Hematopoietic multipotent progenitor cell treated with erythropoietin and hydrocortisone succinate and interleukin-3 and kit ligand, for 15 days (in vitro differentiated cells): ENCODE data around the gene ARID1B.

Experiments
- DNase-seq: peaks from one replicate; pipeline ENCODE4 v3.0.0-alpha.2; 2015; ENCODE audit warnings: low spot score

ARID1B gene

GRCh38 chr6:156906451-156906850 lies 129.3 kb downstream of the ARID1B start:
- no peak for DNase-seq

- no peak for DNase-seq
Observed at GRCh38 chr6:156909212-156910010, 132.2 kb downstream of the ARID1B start.

GRCh38 chr6:156910011-156910334 lies 132.8 kb downstream of the ARID1B start:
- no peak for DNase-seq

GRCh38 chr6:156910938-156911337 lies 133.8 kb downstream of the ARID1B start:
- no peak for DNase-seq

- no peak for DNase-seq
Observed at GRCh38 chr6:156911581-156911980, 134.4 kb downstream of the ARID1B start.

- DNase-seq = no peak
Observed at GRCh38 chr6:156912431-156912830, 135.3 kb downstream of the ARID1B start.

GRCh38 chr6:156914181-156914580 lies 137.0 kb downstream of the ARID1B start:
- no peak for DNase-seq

- no peak for DNase-seq
Observed at GRCh38 chr6:156916130-156916801, 139.1 kb downstream of the ARID1B start.

GRCh38 chr6:156917213-156917612 lies 140.0 kb downstream of the ARID1B start:
- DNase-seq = no peak

GRCh38 chr6:156918647-156919046 lies 141.5 kb downstream of the ARID1B start:
- no peak for DNase-seq

GRCh38 chr6:156919370-156919769 lies 142.2 kb downstream of the ARID1B start:
- DNase-seq = no peak

- DNase-seq = no peak
Observed at GRCh38 chr6:156919814-156920369, 142.7 kb downstream of the ARID1B start.

- DNase-seq = no peak
Observed at GRCh38 chr6:156924246-156924645, 147.1 kb downstream of the ARID1B start.

GRCh38 chr6:156925026-156925425 lies 147.8 kb downstream of the ARID1B start:
- DNase-seq = no peak

- no peak for DNase-seq
Observed at GRCh38 chr6:156925718-156926607, 148.8 kb downstream of the ARID1B start.

GRCh38 chr6:156928126-156928525 lies 150.9 kb downstream of the ARID1B start:
- DNase-seq = no peak

- DNase-seq = no peak
Observed at GRCh38 chr6:156928972-156929371, 151.8 kb downstream of the ARID1B start.

GRCh38 chr6:156931283-156931682 lies 154.1 kb downstream of the ARID1B start:
- no peak for DNase-seq

- DNase-seq = no peak
Observed at GRCh38 chr6:156933201-156934068, 156.3 kb downstream of the ARID1B start.

GRCh38 chr6:156934069-156934460 lies 156.9 kb downstream of the ARID1B start:
- no peak for DNase-seq

- DNase-seq = no peak
Observed at GRCh38 chr6:156935000-156935399, 157.8 kb downstream of the ARID1B start.
